Activated B cell treated with CpG ODN at 0.5 μM for 24 hours (primary cell): Measurements from ENCODE around the gene RASSF8. TPM values are rescaled to one million over a fixed set of nuclear protein-coding genes. Genes with fewer than 3 reads are reported as not detected.

Experiments used
- ATAC-seq: fragments of 200-7000 bp; cut with Tn5 transposase; one replicate; pipeline ENCODE4 v1.10.0; 2021; ENCODE audit warnings: low read depth, mild to moderate bottlenecking, moderate library complexity
- CTCF ChIA-PET: fragments of 350-600 bp; sonication (Branson Sonifier 250); formaldehyde crosslinking; loops from one replicate; lab custom pipeline; 2021; ENCODE audit warnings: antibody characterized with exemption; lab: Charles Lee
- POLR2A ChIA-PET: fragments of 350-600 bp; sonication (Branson Sonifier 250); formaldehyde crosslinking; loops from one replicate; lab custom pipeline; 2021; ENCODE audit warnings: antibody characterized with exemption; lab: Charles Lee
- DNase-seq: peaks from one replicate; pipeline ENCODE4 v3.0.0; 2022
- H3K27ac Mint-ChIP-seq: one replicate; pipeline ENCODE4 v1.8.0; 2020; ENCODE audit warnings: mixed read lengths
- H3K27me3 Mint-ChIP-seq: one replicate; pipeline ENCODE4 v1.8.0; 2021; ENCODE audit warnings: mixed read lengths
- H3K36me3 Mint-ChIP-seq: one replicate; pipeline ENCODE4 v1.8.0; 2021; ENCODE audit warnings: low read depth, mixed read lengths
- H3K4me1 Mint-ChIP-seq: one replicate; pipeline ENCODE4 v1.8.0; 2021; ENCODE audit warnings: mixed read lengths
- H3K4me3 Mint-ChIP-seq: one replicate; pipeline ENCODE4 v1.8.0; 2020; ENCODE audit warnings: mild to moderate bottlenecking, mixed read lengths
- H3K9me3 Mint-ChIP-seq: one replicate; pipeline ENCODE4 v1.8.0; 2020; ENCODE audit warnings: mixed read lengths
- CTCF ChIP-seq: fragments of 200-600 bp; IDR thresholded peaks from one replicate; pipeline ENCODE4 v1.8.0; 2022; ENCODE audit warnings: antibody characterized with exemption, mild to moderate bottlenecking
- intact Hi-C: fragments of 100-400 bp; cut with micrococcal nuclease; formaldehyde crosslinking; loops from one replicate; pipeline ENCODE4 v1.15.1; 2024
- total RNA-seq: library from RNA; stranded (reverse); gene quantifications from 2 replicates; pipeline ENCODE4 v1.2.3, GENCODE V29; 2022

RASSF8 gene
- total RNA-seq, 1 donor from 2014 or later = 0.58 TPM

- DNase-seq (peak; percentile 71), ATAC-seq (peak; percentile 45)
- Mint-ChIP-seq H3K4me1 (peaks cover 63% of the 10 kb centered on the region), H3K9me3 (no peaks in the 10 kb centered on the region), H3K27ac (peak overlapping the region; percentile 96), H3K4me3 (peak overlapping the region; percentile 96), H3K36me3 (peaks cover 15% of the 10 kb centered on the region), H3K27me3 (no peaks in the 10 kb centered on the region)
- POLR2A ChIA-PET = interaction anchor here (0.6 to 9.3 kb wide), 9 partner anchors 9 to 151 kb away, joined by 3 to 189 read pairs (median 8); partner anchors contain the start of gene SSPN
- intact Hi-C loops = loop anchor here (1.0 to 5.0 kb wide), 5 partner anchors 30 to 886 kb away; partner anchors contain the start of genes SSPN and TM7SF3
- CTCF ChIA-PET = interaction anchor here (1.2 to 8.5 kb wide), 4 partner anchors 27 to 399 kb away, joined by 4 to 74 read pairs (median 6); no protein-coding TSS in a partner anchor
- no peak for TF ChIP-seq CTCF
These were observed 168.1 kb downstream of the RASSF8 start for GRCh38 chr12:26126340-26127284.

DNA sequence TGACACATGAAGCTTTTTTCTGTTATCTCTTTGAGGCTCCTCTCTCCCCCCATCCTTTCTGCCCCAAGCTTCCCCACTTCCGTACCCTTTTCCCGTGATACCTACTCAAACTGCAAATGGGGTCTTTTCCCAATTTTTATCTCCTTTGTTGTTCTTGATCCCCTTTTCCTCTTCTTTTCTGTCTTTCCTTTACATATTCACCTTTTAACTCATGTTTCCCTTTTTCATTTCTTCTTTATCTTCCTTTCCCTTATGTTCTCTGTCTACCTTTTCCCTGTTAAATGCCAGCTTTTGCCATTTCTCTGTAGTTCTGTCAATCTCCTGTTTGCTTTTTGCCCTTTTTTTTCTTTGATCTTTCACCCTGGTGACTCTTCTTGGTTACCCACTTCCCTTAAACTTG is 168.9 kb downstream of the RASSF8 start:
- POLR2A ChIA-PET = interaction anchor here (0.7 to 2.5 kb wide), 5 partner anchors 8 to 68 kb away, joined by 3 to 23 read pairs (median 3); no protein-coding TSS in a partner anchor

DNA sequence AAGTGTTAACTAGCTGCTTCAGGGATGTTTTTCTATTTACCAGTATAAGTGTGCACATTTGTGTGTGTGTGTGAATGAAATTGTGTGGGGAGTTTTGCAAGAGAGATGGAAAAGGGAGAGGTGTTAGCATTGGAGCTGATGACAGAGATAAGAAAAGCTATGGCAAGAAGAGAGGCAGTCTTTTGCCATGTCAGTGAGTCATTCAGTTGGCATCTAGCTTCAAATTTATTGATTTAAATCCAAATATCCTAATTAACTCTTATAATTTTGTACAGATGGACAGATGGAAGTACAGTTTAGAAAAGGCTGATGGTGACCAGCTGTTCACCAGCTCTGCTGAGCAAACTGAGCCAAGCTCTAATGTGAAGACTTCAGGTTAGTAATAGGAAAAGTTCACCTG is 169.7 kb downstream of the RASSF8 start:
- H3K4me3 Mint-ChIP-seq = no peak overlapping the region
- intact Hi-C loops = loop anchor here (5.0 kb wide), 1 partner anchor 884 kb away; the partner anchor contains the start of gene TM7SF3
- H3K36me3 Mint-ChIP-seq = peaks cover 11% of the 10 kb centered on the region
- no peaks in the 10 kb centered on the region for H3K27me3 Mint-ChIP-seq
- peaks cover 64% of the 10 kb centered on the region for H3K4me1 Mint-ChIP-seq
- H3K27ac Mint-ChIP-seq = no peak overlapping the region
- POLR2A ChIA-PET = interaction anchor here (1.1 to 2.5 kb wide), 3 partner anchors 9 to 29 kb away, joined by 3 to 23 read pairs (median 4); no protein-coding TSS in a partner anchor
- CTCF ChIA-PET = interaction anchor here (0.9 to 2.5 kb wide), 5 partner anchors 9 to 486 kb away, joined by 3 to 7 read pairs (median 4); no protein-coding TSS in a partner anchor
- ATAC-seq (no peak), DNase-seq (no peak)
- no peaks in the 10 kb centered on the region for H3K9me3 Mint-ChIP-seq
- TF ChIP-seq CTCF = no peak

More for the DNA sequence above, 168.9 kb downstream of the RASSF8 start:
- no peak for TF ChIP-seq CTCF
- H3K27me3 Mint-ChIP-seq = no peaks in the 10 kb centered on the region
- H3K4me3 Mint-ChIP-seq = peak overlapping the region; percentile 48
- intact Hi-C loops = loop anchor here (5.0 kb wide), 1 partner anchor 885 kb away; the partner anchor contains the start of gene TM7SF3
- CTCF ChIA-PET = interaction anchor here (1.2 to 2.5 kb wide), 4 partner anchors 8 to 398 kb away, joined by 4 to 7 read pairs (median 6); no protein-coding TSS in a partner anchor
- no peak for ATAC-seq
- no peaks in the 10 kb centered on the region for H3K9me3 Mint-ChIP-seq
- peak overlapping the region; percentile 96 for H3K27ac Mint-ChIP-seq
- H3K36me3 Mint-ChIP-seq = peaks cover 15% of the 10 kb centered on the region
- DNase-seq = no peak
- peaks cover 60% of the 10 kb centered on the region for H3K4me1 Mint-ChIP-seq

Other genes with a start within 250 kb of the RASSF8 start
- 34.5 and 40.5 TPM in 2 replicates for gene BHLHE41, start 166.4 kb downstream of the RASSF8 start, total RNA-seq
- 3.0 and 4.6 TPM in 2 replicates for gene SSPN, start 236.9 kb downstream of the RASSF8 start, total RNA-seq